Adrenal gland (tissue), 12 donors: ENCODE data around the gene RPP25. TPM values are rescaled to one million over a fixed set of nuclear protein-coding genes. Genes with fewer than 3 reads are reported as not detected.
A peak's percentile ranks its signal among the peaks of the same experiment; 100 is the strongest.

Experiments
- DNase-seq, 7 donors: peaks; one replicate each; pipeline ENCODE4 v3.0.0-alpha.2; 2019 to 2020
- H3K27ac ChIP-seq, 5 donors: fragments of 200-600 bp; sonication (generic) in 4 of 5; 1 replicate in 3 of 5; 2 replicates in 2 of 5; pipeline versions ENCODE4 v1.5.1 to v1.8.0; 2016 to 2020; ENCODE audit warnings: mild to moderate bottlenecking in 1 of 5
- H3K27me3 ChIP-seq: fragments of 200-600 bp; 2 replicates; pipeline ENCODE4 v1.8.0; 2021
- H3K36me3 ChIP-seq, 2 donors: fragments of 200-600 bp; replicated peaks in 1 of 2; 1 replicate in 1 of 2; 2 replicates in 1 of 2; pipeline versions ENCODE4 v1.5.1 to v1.8.0; 2018 to 2022
- H3K4me1 ChIP-seq, 2 donors: fragments of 200-600 bp; replicated peaks in 1 of 2; 1 replicate in 1 of 2; 2 replicates in 1 of 2; pipeline versions ENCODE4 v1.5.1 to v1.8.0; 2018 to 2021
- H3K4me3 ChIP-seq, 4 donors: fragments of 200-600 bp; sonication (generic) in 3 of 4; one replicate each; pipeline ENCODE4 v1.5.1; 2016 to 2018
- H3K9me3 ChIP-seq, 3 donors: fragments of 200-600 bp; sonication (generic) in 1 of 3; replicated peaks in 1 of 3; 1 replicate in 2 of 3; 2 replicates in 1 of 3; pipeline versions ENCODE4 v1.5.1 to v1.8.0; 2016 to 2021
- POLR2A ChIP-seq, 2 donors: fragments of 450-650 bp; IDR thresholded peaks; one replicate each; pipeline ENCODE4 v1.6.1; 2017; ENCODE audit warnings: antibody characterized with exemption in 2 of 2, mild to moderate bottlenecking in 2 of 2, moderate library complexity in 1 of 2
- WGBS, 4 donors: extraction: QIAGEN DNeasy Blood & Tissue Kit in 2 of 4; methylation state at CpG; one replicate each; pipeline versions ENCODE4 v1.1.5 to v1.1.7; 2013 to 2017; 5-methylcytosine and 5-hydroxymethylcytosine counted together
- intact Hi-C, 2 donors: fragments of 100-400 bp; cut with DNase I; formaldehyde crosslinking; loops; one replicate each; pipeline versions ENCODE4 v1.14.1 to v1.15.0; 2022 to 2023
- polyA plus RNA-seq, 3 donors: library from polyadenylated mRNA; stranded (reverse); fragments of 200-250 nt in 2 of 3; fragments of 350-450 nt in 1 of 3; fragmentation: Illumina TruSeq in 1 of 3; extraction: RNeasy Lipid Tissue Mini Kit (QIAGEN cat#74804) in 1 of 3; gene quantifications; one replicate each; pipeline ENCODE4 v1.2.3, GENCODE V29; 2013 to 2014
- total RNA-seq, 9 donors: library from RNA; depleted of rRNA in 4 of 9; stranded (reverse); fragments of >200 nt in 4 of 9; fragments of 120-200 nt in 1 of 9; fragmentation: NEBNext Ultra II Directional in 1 of 9; extraction: Animal tissue kit (Norgen Biotek cat#: 25700) in 1 of 9; gene quantifications; one replicate each; pipeline versions ENCODE4 v1.1.0 to v1.2.4, GENCODE V29; 2013 to 2023
- TF ChIP-seq, protein P1 (sequence below), 6 experiments: fragments of 450-650 bp in 4 of 6; fragments of 200-600 bp in 2 of 6; sonication (generic) in 1 of 6; IDR thresholded peaks; 1 replicate in 5 of 6; 2 replicates in 1 of 6; pipeline versions ENCODE4 v1.5.1 to v1.8.0; 2016 to 2021; ENCODE audit warnings: antibody characterized with exemption in 6 of 6, mild to moderate bottlenecking in 2 of 6, moderate library complexity in 1 of 6
- donor health status: healthy with polysubstance abuse.
- donor health status: Bipolar disorder and iron deficiency.
- donor health status: DM: yes; HTN: yes; CAD: no.
- donor health status: DM: no; HTN: no; CAD: no.
- donor health status: DM: no; HTN: no; CAD: no.
- donor health status: DM: yes; HTN: yes; CAD: no.

The RPP25 gene
- total and polyA plus RNA-seq, 12 donors, result 12.1 to 46.2 (median 24.1) TPM

DNA sequence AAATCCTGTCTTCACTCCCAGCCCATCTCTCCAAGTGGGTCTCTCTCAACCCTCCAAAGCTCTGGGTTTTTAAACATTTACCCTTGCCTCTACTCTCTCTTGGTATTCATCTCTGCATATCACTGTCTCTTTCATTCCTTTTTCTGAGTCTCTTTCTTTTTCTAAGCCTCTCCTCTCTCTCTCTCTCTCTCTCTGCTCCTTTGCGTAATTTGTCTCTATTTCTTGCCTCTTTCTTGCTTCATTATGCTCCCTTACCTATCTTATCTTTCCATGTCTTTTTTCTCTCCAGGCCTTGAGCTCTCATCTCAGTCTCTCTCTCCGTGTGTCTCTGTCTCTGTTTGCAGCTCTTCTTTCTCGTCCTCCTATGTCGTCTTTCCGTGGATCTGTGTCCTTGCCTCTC is 38.1 kb upstream of the RPP25 start:
- WGBS, 4 donors, result 28 to 39% (median 36%) methylated on average over 5 of the region's 5 CpGs

DNA sequence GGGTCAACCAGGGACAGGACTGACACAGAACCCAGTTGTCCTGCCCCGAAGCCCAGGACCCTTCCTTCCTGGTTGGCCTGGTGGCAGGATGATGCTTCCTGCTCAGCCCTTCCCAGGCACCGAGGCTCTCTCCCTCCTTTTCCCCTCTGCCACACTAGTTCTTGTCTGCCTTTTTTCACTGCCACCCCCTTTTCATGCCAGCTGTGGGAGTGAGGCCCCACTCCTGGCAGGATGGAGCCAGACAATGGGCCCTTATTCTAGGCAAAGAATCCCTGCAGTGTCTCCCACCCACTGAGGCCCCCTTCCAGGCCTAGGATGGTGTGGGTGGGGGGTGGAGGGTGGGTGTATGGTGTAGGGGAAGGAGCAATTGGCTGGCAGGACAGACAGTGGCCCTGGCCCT is 37.7 kb upstream of the RPP25 start:
- no peak for DNase-seq
- Histone ChIP-seq H3K27me3 (no peaks in the 10 kb centered on the region), H3K27ac (no peak overlapping the region), H3K4me3 (no peak overlapping the region), H3K4me1 (peaks cover 6 to 15% of the 10 kb centered on the region in 2 donors), H3K36me3 (no peaks in the 10 kb centered on the region), H3K9me3 (no peaks in the 10 kb centered on the region)
- TF ChIP-seq POLR2A (IDR thresholded peaks at IDR 0.05), result no peak
- TF ChIP-seq, protein P1, sequence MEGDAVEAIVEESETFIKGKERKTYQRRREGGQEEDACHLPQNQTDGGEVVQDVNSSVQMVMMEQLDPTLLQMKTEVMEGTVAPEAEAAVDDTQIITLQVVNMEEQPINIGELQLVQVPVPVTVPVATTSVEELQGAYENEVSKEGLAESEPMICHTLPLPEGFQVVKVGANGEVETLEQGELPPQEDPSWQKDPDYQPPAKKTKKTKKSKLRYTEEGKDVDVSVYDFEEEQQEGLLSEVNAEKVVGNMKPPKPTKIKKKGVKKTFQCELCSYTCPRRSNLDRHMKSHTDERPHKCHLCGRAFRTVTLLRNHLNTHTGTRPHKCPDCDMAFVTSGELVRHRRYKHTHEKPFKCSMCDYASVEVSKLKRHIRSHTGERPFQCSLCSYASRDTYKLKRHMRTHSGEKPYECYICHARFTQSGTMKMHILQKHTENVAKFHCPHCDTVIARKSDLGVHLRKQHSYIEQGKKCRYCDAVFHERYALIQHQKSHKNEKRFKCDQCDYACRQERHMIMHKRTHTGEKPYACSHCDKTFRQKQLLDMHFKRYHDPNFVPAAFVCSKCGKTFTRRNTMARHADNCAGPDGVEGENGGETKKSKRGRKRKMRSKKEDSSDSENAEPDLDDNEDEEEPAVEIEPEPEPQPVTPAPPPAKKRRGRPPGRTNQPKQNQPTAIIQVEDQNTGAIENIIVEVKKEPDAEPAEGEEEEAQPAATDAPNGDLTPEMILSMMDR (IDR thresholded peaks at IDR 0.05), result no peak
- intact Hi-C loops, result no loop called here
- WGBS, 4 donors, result 47 to 88% (median 66%) methylated on average over 2 of the region's 2 CpGs

More for the DNA sequence above, 38.1 kb upstream of the RPP25 start:
- peak overlapping the region in 1 of 4 donors; percentile 91 for H3K4me3 ChIP-seq
- intact Hi-C loops, result no loop called here
- H3K27me3 ChIP-seq, result no peaks in the 10 kb centered on the region
- DNase-seq, result no peak
- no peaks in the 10 kb centered on the region for H3K9me3 ChIP-seq
- TF ChIP-seq, protein P1 (IDR thresholded peaks at IDR 0.05), result no peak
- no peak for TF ChIP-seq POLR2A (IDR thresholded peaks at IDR 0.05)
- peaks cover 6 to 15% of the 10 kb centered on the region in 2 donors for H3K4me1 ChIP-seq
- H3K27ac ChIP-seq, result no peak overlapping the region
- H3K36me3 ChIP-seq, result no peaks in the 10 kb centered on the region

DNA sequence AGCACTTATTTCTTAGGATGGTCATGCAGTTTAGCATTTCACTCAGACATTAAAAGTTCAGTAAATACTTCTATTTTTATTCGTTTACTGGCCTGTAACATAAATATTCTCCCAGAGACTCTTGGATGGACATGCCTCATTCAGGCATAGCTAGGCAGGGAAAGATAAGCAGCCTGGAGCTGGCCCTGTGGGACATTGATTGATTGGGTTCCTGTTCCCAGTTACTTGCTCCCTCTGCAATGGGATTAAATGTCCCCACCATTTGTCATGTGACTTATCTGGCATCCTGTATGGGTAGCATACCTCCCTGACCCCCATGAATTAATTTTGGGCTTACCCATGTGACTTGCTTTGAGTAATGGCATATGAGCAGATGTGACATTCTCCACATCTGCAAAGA is 36.0 kb upstream of the RPP25 start:
- 15 to 62% (median 37%) methylated on average over 1 of the region's 1 CpG for WGBS, 4 donors
- no peaks in the 10 kb centered on the region for H3K9me3 ChIP-seq
- no peaks in the 10 kb centered on the region for H3K27me3 ChIP-seq
- DNase-seq, result no peak
- H3K36me3 ChIP-seq, result no peaks in the 10 kb centered on the region
- H3K27ac ChIP-seq, result no peak overlapping the region
- peaks cover 6 to 15% of the 10 kb centered on the region in 2 donors for H3K4me1 ChIP-seq
- TF ChIP-seq POLR2A (IDR thresholded peaks at IDR 0.05), result no peak
- TF ChIP-seq, protein P1 (IDR thresholded peaks at IDR 0.05), result no peak
- no peak overlapping the region for H3K4me3 ChIP-seq
- intact Hi-C loops, result no loop called here

DNA sequence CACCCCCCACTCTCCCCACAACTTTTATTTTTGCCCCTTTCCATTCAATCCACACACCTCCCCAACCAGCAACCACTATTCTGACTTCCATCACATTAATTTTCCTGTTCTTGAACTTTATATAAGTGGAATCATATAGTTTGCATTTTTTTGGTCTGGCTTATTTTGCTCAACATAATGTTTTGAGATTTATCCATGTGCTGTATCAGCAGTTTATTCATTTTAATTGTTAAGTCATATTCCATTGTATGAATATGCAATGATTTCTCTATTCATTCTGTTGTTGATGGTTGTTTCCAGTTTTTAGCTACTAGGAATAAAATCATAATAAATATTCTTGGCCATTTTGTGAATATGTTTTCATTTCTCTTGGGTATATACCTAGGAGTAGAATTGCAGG is 33.0 kb upstream of the RPP25 start:
- Histone ChIP-seq H3K9me3 (no peaks in the 10 kb centered on the region), H3K27ac (no peak overlapping the region), H3K27me3 (no peaks in the 10 kb centered on the region), H3K4me1 (no peaks in the 10 kb centered on the region), H3K4me3 (no peak overlapping the region), H3K36me3 (no peaks in the 10 kb centered on the region)
- intact Hi-C loops, result no loop called here
- TF ChIP-seq, protein P1 (IDR thresholded peaks at IDR 0.05), result no peak
- no peak for TF ChIP-seq POLR2A (IDR thresholded peaks at IDR 0.05)
- no peak for DNase-seq
